ENCODE measurements around the gene RHOT2.
"Not testable (repeated sequence)": the region's sequence is repeated elsewhere in the genome, so short reads cannot be mapped to it uniquely, and the experiment has no call there.

RHOT2 gene

DNA sequence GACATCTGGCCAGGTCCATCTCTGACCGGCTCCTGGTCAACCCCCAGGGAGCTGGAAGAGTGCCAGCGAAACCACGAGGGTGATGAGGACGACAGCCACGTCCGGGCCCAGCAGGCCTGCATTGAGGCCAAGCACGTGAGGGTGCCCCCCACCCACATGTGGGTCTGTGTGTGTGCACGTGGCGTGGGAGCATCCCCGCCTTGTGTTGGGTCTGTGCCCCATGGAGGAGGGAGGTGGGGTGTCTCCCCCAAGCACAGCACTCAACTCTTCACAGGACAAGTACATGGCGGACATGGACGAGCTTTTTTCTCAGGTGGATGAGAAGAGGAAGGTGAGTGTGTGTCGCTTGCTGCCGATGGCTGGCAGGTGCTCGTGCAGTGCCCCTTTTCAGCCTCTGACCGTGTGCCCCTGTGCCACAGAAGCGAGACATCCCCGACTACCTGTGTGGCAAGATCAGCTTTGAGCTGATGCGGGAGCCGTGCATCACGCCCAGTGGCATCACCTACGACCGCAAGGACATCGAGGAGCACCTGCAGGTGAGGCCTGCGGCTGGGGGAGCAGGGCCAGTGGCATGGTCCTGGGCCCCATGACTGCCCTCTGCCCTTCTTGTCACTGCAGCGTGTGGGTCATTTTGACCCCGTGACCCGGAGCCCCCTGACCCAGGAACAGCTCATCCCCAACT is 14.0 kb downstream of the RHOT2 start:
- no peak for DNase-seq (ENCODE audit: low read depth)

DNA sequence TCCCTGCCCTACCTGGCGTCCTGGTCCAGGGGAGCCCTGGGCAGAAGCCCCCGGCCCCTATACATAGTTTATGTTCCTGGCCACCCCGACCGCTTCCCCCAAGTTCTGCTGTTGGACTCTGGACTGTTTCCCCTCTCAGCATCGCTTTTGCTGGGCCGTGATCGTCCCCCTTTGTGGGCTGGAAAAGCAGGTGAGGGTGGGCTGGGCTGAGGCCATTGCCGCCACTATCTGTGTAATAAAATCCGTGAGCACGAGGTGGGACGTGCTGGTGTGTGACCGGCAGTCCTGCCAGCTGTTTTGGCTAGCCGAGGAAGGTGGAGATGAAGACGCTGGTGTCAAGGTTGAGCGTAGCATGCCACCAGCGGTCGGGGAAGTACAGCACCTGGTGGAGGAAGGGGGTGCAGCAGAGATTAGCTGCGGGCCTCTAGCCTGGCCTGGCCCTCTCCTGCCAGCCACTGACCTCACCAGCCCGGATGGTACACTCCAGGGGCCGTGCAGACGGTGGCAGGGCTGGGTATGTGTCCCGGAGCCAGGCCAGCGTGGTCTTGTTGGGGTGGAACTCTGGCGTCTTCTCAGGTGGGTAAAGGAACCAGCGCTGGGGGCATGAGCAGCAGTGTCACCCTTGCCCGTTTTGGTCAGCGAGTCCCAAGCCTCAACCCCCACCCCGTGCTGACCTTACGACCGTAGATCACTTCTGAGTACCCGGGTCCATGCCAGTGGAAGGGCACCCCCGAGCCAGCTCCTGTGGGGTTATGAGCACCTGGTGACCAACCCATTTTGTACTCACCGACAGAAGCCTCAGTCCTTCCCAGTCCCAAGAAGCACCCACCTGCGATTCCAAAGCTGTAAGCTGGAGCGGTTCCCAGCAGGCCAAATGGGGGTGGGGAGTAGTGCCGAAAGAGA is 14.8 kb downstream of the RHOT2 start:
- DNase-seq (ENCODE audit: low read depth) = no peak

DNA sequence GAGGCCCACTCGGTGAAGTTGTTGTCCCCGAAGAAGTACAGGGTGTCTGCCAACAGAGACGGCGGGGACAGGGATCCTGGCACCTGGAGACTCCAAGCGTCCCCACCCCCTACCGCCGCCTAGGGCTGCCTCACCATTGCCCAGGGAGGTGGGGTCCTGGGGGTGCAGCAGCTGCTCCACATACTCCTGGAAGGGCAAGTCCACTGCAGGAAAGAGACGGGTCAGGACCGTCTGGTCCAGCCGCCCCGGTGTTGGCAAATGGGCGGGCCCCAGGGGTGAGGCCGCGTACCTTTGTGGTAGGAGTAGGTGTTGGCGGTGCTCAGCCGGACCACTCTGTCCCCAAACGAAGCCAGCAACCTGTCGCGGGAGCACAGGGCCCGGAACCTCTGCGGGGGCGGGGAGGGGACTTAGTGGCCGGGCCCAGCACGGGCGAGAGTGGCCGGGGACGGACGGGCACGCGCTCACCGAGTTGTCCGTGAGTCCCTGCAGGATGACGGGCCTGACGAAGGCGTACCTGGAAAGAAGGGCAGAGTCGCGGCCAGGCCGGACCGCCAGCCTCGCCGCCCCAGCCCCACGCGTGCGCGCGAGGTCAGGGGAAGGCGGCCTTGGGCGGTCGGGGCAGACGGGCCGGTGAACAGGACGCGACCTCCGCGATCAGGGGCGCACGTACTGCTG is 15.6 kb downstream of the RHOT2 start:
- no peak for DNase-seq (ENCODE audit: low read depth)

DNA sequence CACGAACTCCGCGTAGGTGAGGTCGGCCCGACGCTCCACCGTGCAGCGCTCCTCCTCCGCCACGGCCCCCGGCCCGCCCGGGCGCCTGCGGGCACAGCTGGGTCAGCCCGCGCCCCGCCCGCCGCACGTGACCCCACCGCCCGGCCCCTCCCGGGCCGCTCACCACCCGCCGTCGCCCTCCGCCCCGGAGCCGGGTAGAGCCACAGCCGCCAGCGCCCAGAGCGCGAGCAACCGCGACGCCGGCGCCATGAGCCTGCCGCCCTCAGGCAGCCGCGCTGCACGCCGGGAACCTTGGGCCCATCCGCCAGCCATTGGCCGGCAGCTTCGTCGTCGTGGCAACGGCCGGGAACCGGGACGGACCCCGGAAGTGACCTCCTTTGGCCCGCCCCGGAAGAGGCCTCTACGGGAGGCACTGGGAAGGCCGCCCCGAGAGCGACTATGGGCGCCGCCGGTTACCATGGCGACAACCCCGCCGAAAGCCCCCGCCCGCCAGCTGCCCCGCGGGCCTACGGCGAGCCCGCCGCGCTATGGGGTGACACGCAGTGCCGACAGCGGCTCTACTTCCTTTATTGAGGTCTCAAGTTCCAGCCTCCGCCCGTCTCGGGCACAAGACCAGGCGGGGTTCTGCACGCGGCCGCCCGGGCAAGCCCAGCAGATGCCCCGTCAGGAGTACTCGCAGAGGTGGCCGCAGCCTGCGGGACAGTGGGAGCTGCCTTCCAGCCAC is 16.3 kb downstream of the RHOT2 start, which contains the start of gene JMJD8:
Gene JMJD8, minus strand, starts transcription at position 264 of the 724 bp plus-strand sequence. Its CDS starts 15 bp downstream, at position 249.
- DNase-seq (ENCODE audit: low read depth) = peak; percentile 95

DNA sequence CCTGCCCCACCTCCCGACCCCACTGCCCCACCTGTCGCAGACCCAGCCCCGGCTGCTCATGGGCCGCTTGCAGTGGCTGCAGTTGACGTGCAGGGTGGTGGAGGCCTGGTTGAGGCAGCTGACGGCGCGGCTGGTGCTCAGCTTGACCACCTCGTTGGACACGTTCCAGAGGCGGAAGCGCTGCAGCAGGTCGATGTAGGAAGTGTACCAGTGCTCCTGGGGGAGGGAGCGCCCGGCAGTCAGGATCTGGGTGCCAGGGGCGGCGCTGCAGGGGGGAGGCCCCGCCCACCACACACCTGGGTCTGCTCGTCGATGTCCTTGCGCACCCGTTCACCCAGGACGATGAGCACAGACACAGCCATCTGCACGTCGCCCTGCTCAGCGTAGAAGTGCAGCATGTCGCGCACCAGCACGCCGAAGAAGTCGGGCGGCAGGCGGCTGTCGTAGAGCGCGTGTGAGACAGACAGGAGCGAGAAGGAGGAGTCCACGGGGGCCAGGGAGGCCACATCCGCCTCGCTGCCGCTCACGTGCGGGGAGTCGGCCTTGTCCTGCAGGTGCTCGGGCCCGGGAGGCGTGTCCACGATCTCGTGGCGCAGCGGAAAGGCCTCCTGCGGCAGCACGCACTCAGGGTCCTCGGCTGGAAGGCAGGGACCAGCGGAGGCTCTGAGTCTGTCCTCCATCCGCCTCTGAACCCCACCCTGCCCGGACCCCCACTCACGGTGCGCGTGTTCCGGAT is 17.2 kb downstream of the RHOT2 start:
- no peak for DNase-seq (ENCODE audit: low read depth)

DNA sequence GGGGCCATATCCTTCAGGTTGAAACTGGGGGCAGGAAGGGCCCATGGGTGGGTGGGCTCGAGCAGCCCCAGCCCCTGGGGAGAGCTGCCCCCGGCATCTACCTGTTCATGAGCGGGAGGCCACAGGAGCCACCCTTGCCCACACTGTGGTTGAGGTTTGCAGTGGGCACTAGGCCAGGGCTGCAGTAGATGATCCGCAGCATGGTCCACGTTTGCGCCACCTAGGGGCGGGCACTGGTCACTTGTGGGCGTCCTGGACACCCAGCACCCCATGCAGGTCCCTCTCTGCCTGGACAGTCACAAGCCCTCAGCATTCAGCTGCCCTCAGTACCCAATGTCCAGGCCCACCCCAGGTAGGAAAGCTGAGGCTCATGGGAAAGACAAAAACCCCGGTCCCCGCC is 18.0 kb downstream of the RHOT2 start:
- no peak for DNase-seq (ENCODE audit: low read depth)

DNA sequence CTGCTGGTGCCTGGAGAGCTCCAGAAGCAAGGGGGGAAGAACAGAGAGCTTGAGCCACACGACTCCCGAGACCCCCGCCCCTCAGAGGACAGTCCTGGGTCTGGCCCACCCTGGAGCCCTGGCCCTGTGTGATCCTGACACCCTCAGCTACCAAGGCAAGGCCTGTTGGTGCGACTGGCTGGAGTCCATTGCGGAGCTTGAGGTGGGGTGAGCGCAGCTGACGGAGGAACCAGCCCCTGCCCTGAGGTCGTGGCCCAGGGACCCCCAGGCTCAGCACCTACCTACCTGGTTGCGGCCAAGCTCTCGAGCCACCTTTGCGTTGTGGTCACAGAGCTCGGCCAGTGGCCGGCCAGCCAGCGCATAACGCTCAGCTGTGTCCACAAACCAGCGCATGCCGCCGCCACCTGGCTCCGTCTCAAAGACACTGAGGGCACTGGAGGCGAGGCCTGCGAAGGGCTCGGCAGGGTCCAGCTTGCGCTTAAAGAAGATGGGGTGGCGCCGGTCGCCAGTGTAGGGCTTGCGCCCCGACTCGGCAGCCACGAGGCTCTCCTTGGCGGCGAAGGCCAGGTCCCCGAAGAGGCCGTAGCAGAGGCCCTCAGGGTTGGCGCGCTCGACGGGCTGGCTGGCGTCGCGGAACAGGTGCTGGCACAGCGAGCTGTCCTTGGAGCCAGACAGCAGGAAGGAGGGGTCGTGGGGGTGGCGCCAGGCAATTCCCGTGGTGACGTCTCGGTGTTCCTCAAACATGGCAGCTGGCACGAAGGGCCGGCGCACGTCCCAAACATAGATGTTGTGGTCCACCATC is 18.7 kb downstream of the RHOT2 start:
- no peak for DNase-seq (ENCODE audit: low read depth)

DNA sequence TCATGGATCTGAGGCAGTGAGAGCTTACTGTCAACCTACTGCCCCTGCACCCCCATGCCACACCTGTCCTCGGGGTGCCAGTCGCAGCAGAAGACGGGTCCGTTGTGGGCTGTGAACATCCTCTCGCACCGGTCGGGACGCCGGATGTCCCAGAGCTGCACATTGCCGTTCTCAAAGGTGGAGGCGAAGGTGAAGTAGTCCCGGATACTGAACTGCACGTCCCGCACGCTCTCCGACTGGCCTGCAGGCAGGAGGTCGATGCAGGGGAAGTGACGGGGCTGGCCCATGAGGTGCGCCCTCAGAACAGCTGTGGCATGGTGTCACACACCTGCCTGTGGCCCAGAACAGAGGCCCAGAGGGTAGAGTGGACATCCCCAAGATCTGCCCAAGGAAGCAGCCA is 19.6 kb downstream of the RHOT2 start:
- DNase-seq (ENCODE audit: low read depth) = no peak

DNA sequence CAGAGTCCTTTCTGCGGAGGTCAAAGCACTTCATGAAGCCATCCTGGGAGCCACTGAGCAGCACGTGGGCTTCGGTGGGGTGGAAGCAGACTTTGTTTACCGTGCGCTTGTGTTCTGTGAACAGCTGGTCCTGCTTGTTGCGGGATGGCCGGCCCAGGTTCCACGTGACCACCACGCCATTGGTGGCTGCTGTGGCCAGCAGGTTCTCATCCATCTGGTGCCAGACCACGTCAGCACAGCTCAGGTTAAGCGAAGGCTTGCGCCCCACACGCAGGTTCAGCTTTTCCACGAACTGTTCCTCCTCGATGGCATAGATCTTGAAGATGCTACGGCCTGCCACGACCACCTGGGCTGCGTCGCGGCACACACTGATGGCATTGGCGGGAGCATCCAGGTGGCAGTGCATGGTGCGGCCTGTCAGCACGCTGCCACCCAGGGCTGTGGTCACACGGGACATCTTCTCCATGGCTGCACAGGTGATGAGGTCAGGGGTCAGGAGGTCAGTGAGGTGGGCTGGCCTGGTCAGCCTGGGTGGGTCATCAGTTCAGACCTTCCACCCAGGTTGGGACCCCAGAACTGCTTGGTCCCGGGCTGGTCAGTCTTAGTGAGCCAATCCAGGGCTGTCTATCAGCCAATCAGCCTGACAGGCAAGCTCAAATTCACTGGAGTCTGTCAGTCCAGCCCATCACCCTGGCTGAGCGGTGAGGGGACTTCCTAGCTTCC is 21.4 kb downstream of the RHOT2 start:
- no peak for DNase-seq (ENCODE audit: low read depth)

DNA sequence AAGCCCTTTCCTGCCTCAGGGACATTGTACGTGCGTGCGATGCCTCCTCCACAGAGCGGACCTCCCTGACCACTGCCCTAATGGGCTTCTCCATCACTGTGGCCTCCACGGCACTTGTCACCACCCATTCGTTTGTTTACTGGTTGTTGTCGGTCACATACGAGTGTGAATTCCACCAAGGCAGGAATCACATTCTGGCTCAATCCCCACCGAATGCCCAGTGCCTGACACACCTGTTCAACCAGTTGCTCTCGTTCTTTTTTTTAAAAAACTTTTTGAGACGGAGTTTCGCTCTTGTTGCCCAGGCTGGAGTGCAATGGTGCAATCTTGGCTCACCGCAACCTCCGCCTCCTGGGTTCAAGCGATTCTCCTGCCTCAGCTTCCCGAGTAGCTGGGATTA is 23.3 kb downstream of the RHOT2 start:
- DNase-seq (ENCODE audit: low read depth) = not testable (repeated sequence)

DNA sequence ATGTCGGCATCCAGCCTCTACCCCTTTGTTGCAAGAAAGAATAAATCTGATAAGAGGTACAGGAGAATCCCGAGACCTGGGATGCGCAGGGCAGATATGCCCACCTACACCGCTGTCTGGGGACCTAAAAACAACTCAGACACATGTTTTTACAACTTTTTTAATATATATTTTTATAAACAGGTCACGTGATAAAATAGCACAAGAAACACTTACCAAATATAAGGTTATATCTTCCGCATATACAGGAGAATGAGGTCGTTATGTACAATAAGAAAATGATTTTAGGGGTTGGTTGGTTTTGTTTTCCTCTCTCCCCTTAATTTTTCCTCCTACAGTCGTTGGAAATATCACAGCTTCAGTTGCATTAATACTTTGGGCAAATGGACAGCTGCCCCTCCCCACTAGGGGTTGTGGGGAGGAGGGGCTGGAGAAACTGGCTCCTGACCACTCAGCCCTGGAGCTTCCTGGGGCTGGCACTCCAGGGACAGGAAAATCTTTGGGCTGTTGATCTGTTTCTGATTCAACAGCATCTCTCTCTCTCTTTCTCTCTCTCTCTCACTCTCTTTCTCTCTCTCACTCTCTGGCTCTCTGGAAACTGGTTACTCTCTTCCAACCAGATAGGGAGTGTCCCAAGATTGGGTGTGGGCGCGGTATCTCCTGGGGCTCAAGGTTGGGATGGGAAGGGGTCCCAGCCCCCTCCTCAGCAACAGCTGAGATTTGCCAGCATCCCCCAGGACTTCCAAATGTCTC is 24.6 kb downstream of the RHOT2 start:
- DNase-seq (ENCODE audit: low read depth) = no peak

DNA sequence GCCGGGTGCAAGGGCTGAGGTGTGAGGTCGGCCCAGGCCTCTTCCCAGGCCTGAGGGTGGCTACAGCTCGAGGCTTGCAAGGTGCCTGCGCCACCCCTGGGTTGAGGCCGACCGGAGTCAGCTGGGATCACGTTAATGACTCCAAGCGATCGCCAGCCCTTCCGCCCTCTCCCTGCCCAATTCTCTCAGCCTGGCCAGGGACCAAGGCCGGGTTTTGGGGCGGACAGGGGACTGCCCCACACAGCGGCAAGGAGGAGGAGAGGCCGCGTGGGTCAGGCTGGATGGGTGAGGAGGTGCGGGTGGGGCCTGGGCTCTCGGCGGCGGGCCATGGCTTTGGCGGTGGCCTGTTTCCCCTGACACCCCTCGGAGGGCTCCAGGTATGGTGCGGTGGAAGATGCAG is 25.4 kb downstream of the RHOT2 start:
- no peak for DNase-seq (ENCODE audit: low read depth)

DNA sequence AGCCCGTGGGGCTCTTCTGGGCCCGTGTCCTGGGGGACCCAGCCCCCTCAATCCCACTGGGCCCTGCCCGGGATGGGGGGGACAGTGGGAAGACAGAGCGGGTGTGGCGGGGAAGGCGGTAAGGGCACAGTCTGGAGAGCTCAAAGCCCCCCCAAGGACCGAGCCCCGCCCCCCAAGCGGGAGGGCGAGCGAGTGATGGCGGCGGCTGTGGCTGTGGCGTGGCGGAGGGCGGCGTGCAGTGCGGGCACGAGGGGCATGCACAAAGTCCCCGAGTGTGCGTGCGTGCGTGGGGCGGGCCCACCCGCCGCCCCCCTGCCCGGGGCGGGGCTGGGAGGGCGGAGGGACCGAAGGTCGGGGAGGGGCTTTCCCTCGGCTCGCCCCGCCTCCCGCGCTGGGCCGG is 25.8 kb downstream of the RHOT2 start:
- DNase-seq (ENCODE audit: low read depth) = no peak

DNA sequence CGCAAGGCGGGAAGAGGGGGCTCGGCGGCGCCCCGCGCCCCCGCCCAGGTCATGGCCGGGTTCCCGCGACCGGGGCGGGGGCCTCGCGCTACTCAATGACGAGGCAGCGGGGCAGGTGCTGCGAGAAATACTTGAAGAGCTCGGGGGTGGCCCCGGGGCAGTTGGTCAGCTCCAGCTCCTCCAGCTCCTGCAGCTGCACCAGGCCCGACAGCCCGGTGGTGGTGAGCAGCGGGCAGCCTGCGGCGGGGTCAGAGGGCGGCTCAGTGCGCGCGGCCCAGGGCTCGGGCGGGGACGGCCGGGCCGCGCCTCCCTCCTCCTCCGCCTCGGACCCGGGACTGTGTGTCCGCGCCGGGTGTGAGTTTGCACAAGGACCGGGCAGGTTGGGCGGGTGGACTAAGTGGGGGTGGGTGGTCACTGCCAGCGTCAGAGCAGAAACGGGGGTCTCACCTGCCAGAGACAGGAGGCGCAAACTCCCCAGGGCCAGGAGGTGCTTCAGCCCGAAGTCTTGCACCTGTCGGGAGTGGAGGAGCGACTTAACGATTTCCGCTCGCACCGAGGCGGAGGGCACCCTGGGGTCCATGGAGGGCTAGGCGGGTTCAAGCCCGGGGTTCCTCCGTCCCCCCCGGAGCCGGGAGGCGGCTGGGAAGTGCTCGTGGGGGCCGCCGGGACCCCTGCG is 26.4 kb downstream of the RHOT2 start:
- DNase-seq (ENCODE audit: low read depth) = no peak

DNA sequence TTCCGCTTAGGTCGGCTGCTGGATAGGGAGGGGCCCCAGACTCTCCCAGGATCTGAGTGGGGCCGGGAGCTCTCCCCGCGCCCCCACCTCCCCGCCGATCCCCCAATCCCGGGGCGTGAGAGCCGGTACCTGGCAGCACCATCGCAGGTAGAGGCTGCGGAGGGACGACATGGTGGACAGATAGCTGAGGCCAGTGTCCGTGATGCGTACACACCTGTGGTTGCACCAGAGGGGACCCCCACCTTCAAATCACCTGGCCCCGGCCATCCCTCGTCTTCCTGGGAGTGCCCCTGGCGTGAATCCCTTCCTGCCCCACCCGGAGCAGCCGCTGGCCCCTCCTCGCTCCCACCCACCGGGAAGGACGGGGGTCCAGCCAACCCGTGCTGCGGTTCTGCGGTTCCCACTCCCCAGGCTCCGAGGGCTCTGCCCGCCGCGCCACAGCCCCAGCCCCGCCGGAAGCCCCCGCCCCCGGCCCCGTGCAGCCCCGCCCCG is 27.0 kb downstream of the RHOT2 start:
- DNase-seq (ENCODE audit: low read depth) = no peak

DNA sequence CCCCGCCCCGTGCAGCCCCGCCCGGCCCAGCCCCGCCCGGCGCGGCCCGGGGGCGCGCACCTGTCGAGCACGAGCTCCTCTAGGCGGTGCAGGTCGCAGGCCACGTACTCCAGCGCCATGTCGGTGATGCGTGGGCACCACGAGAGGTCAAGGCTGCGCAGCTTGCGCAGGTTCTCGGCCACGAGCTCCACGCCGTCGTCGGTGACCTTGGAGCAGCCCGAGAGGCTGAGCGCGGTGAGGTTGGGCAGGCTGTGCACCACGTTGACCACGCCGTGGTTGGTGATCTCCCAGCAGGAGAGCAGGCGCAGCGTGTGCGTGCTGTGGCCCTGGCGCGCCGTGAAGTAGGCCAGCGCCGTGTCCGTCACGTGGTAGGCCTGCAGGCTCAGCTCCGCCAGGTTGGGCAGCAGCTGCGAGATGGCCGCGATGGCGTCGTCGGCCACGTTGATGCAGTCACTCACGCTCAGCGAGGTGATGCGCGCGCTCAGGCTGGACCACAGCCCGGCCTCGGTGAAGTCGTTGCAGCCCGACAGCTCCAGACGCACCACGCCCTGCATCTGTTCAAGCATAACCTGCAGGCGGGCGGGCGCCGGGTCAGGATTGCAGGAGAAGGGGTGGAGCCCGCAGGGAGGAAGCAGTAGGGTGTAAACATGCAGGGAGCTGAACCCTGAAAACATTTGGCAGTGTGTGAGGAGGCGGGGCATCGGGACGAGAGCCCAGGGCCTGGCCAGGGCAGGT is 27.6 kb downstream of the RHOT2 start:
- DNase-seq (ENCODE audit: low read depth) = peak; percentile 63

DNA sequence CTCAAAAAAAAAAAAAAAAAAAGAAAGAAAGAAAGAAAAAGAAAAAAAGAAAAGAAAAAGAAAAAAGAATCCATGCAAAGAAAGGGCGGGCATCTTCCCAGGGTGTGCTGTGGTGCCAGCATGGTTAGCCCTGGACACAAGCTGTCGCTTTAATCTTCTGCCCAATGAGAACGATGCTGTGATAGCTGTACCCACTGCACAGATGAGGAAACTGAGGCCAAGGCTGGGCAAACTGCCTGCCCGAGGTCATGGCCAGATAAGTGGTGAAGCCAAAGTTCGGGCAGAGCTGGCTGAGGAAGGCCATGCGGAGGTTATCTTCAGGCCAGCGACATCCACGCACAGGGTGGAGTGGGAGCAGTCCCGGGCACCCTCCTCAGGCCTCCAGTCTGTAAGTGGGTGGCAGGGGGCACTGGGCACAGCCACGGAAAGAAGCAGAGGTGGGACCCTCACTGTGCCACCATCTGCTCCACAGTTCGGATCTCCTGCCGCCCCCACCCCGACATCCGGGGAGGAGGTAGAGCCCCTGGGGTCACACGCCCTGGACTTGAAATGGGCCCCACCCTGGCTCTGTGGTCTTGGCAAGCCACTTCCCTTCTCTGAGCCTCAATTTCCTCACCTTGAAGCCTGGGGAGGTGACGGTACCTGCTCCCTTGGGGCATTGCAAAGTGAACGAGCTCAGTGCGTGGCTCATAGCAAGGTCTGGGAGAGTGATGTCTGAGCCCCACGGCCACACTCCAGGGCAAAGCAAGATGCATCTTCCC is 31.2 kb downstream of the RHOT2 start:
- DNase-seq (ENCODE audit: low read depth) = no peak

Measured in activated T-helper 9 cell treated with anti-CD3 and anti-CD28 coated beads, Interleukin-2, amount 50 U/mL, for 16 hours (primary cell).